Measurements from ENCODE around the gene DUOXA2. TPM values are rescaled to one million over a fixed set of nuclear protein-coding genes. Genes with fewer than 3 reads are reported as not detected.

The DUOXA2 gene
- total and polyA plus RNA-seq, 2 experiments from 2014 or later: not detected

DNA sequence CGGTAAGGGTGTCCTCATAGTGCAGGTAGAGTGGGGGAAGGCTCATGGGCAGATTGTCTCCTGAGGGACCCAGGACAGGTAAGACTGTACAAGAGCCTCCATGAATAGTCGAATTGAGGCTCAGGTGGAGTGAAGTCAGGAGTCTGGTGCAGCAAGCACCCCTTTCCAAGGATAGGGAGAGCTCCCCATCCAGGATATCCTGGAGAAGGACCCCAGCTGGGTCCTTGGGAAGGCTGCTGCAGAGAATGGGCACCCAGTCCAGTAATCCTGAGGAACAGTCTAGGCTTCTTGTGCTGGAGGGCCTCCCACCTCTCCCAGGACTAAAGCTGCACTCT lies 592 bp downstream of the DUOXA2 start:
- Mint-ChIP-seq H3K27me3 (ENCODE audit: insufficient read depth, low read depth, poor library complexity) (peaks cover 85% of the 10 kb centered on the region), H3K4me3 (peak overlapping the region; percentile 58), H3K9me3 (peaks cover 12% of the 10 kb centered on the region), H3K36me3 (ENCODE audit: low read depth) (no peaks in the 10 kb centered on the region; the same call in 2 of the 3 replicates), H3K4me1 (peaks cover 27% of the 10 kb centered on the region), H3K27ac (no peak overlapping the region)
- Histone ChIP-seq H2AFZ (no peak overlapping the region), H3K4me2 (peak overlapping the region; percentile 88; the same call in 1 of the 2 replicates), H3K4me3 (peak overlapping the region; percentile 58; the same call in 1 of the 2 replicates), H3K36me3 (ENCODE audit: insufficient read depth) (no peaks in the 10 kb centered on the region), H3K27ac (ENCODE audit: low read depth) (no peak overlapping the region), H3K79me2 (replicated peaks; ENCODE audit: insufficient read depth) (no peaks in the 10 kb centered on the region), H4K20me1 (replicated peaks; ENCODE audit: insufficient read depth) (peaks cover 4% of the 10 kb centered on the region; the same call in 1 of the 2 replicates), H3K27me3 (ENCODE audit: insufficient read depth) (peaks cover 98% of the 10 kb centered on the region), H3K9me2 (ENCODE audit: insufficient read depth) (no peaks in the 10 kb centered on the region), H3K4me1 (ENCODE audit: insufficient read depth) (peaks cover 40% of the 10 kb centered on the region), H3F3A (replicated peaks; ENCODE audit: low read depth) (no peaks in the 10 kb centered on the region)
- DNase-seq (ENCODE audit: low spot score) (no peak), ATAC-seq (no peak)
- peak; percentile 14 for TF ChIP-seq EZH2phosphoT487 (IDR thresholded peaks at IDR 0.05; ENCODE audit: unreplicated experiment)
- no peak for TF ChIP-seq CREB1 (CRISPR knock-in tag; IDR thresholded peaks at IDR 0.05; ENCODE audit: low read depth)
- TF ChIP-seq ZNF331 (CRISPR knock-in tag; IDR thresholded peaks at IDR 0.05; ENCODE audit: low read depth): no peak
- no peak for TF ChIP-seq STAT1 (IDR thresholded peaks at IDR 0.05; ENCODE audit: unreplicated experiment)
- TF ChIP-seq, protein P1, sequence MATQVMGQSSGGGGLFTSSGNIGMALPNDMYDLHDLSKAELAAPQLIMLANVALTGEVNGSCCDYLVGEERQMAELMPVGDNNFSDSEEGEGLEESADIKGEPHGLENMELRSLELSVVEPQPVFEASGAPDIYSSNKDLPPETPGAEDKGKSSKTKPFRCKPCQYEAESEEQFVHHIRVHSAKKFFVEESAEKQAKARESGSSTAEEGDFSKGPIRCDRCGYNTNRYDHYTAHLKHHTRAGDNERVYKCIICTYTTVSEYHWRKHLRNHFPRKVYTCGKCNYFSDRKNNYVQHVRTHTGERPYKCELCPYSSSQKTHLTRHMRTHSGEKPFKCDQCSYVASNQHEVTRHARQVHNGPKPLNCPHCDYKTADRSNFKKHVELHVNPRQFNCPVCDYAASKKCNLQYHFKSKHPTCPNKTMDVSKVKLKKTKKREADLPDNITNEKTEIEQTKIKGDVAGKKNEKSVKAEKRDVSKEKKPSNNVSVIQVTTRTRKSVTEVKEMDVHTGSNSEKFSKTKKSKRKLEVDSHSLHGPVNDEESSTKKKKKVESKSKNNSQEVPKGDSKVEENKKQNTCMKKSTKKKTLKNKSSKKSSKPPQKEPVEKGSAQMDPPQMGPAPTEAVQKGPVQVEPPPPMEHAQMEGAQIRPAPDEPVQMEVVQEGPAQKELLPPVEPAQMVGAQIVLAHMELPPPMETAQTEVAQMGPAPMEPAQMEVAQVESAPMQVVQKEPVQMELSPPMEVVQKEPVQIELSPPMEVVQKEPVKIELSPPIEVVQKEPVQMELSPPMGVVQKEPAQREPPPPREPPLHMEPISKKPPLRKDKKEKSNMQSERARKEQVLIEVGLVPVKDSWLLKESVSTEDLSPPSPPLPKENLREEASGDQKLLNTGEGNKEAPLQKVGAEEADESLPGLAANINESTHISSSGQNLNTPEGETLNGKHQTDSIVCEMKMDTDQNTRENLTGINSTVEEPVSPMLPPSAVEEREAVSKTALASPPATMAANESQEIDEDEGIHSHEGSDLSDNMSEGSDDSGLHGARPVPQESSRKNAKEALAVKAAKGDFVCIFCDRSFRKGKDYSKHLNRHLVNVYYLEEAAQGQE (IDR thresholded peaks at IDR 0.05; ENCODE audit: unreplicated experiment): no peak
- TF ChIP-seq, protein P2, sequence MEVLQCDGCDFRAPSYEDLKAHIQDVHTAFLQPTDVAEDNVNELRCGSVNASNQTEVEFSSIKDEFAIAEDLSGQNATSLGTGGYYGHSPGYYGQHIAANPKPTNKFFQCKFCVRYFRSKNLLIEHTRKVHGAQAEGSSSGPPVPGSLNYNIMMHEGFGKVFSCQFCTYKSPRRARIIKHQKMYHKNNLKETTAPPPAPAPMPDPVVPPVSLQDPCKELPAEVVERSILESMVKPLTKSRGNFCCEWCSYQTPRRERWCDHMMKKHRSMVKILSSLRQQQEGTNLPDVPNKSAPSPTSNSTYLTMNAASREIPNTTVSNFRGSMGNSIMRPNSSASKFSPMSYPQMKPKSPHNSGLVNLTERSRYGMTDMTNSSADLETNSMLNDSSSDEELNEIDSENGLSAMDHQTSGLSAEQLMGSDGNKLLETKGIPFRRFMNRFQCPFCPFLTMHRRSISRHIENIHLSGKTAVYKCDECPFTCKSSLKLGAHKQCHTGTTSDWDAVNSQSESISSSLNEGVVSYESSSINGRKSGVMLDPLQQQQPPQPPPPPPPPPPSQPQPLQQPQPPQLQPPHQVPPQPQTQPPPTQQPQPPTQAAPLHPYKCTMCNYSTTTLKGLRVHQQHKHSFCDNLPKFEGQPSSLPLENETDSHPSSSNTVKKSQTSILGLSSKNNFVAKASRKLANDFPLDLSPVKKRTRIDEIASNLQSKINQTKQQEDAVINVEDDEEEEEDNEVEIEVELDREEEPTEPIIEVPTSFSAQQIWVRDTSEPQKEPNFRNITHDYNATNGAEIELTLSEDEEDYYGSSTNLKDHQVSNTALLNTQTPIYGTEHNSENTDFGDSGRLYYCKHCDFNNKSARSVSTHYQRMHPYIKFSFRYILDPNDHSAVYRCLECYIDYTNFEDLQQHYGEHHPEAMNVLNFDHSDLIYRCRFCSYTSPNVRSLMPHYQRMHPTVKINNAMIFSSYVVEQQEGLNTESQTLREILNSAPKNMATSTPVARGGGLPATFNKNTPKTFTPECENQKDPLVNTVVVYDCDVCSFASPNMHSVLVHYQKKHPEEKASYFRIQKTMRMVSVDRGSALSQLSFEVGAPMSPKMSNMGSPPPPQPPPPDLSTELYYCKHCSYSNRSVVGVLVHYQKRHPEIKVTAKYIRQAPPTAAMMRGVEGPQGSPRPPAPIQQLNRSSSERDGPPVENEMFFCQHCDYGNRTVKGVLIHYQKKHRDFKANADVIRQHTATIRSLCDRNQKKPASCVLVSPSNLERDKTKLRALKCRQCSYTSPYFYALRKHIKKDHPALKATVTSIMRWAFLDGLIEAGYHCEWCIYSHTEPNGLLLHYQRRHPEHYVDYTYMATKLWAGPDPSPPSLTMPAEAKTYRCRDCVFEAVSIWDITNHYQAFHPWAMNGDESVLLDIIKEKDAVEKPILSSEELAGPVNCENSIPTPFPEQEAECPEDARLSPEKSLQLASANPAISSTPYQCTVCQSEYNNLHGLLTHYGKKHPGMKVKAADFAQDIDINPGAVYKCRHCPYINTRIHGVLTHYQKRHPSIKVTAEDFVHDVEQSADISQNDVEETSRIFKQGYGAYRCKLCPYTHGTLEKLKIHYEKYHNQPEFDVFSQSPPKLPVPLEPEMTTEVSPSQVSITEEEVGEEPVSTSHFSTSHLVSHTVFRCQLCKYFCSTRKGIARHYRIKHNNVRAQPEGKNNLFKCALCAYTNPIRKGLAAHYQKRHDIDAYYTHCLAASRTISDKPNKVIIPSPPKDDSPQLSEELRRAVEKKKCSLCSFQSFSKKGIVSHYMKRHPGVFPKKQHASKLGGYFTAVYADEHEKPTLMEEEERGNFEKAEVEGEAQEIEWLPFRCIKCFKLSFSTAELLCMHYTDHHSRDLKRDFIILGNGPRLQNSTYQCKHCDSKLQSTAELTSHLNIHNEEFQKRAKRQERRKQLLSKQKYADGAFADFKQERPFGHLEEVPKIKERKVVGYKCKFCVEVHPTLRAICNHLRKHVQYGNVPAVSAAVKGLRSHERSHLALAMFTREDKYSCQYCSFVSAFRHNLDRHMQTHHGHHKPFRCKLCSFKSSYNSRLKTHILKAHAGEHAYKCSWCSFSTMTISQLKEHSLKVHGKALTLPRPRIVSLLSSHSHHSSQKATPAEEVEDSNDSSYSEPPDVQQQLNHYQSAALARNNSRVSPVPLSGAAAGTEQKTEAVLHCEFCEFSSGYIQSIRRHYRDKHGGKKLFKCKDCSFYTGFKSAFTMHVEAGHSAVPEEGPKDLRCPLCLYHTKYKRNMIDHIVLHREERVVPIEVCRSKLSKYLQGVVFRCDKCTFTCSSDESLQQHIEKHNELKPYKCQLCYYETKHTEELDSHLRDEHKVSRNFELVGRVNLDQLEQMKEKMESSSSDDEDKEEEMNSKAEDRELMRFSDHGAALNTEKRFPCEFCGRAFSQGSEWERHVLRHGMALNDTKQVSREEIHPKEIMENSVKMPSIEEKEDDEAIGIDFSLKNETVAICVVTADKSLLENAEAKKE (CRISPR knock-in tag; IDR thresholded peaks at IDR 0.05): no peak
- peak; percentile 88 for TF ChIP-seq EZH2 (IDR thresholded peaks at IDR 0.05; ENCODE audit: low read depth, unreplicated experiment)
- TF ChIP-seq, protein P3, sequence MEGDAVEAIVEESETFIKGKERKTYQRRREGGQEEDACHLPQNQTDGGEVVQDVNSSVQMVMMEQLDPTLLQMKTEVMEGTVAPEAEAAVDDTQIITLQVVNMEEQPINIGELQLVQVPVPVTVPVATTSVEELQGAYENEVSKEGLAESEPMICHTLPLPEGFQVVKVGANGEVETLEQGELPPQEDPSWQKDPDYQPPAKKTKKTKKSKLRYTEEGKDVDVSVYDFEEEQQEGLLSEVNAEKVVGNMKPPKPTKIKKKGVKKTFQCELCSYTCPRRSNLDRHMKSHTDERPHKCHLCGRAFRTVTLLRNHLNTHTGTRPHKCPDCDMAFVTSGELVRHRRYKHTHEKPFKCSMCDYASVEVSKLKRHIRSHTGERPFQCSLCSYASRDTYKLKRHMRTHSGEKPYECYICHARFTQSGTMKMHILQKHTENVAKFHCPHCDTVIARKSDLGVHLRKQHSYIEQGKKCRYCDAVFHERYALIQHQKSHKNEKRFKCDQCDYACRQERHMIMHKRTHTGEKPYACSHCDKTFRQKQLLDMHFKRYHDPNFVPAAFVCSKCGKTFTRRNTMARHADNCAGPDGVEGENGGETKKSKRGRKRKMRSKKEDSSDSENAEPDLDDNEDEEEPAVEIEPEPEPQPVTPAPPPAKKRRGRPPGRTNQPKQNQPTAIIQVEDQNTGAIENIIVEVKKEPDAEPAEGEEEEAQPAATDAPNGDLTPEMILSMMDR (conservative IDR thresholded peaks at IDR 0.05; ENCODE audit: low read depth in 2 of 2): no peak
